GM04504 (cell line): Measurements from ENCODE around the gene MSRB1.
"Not testable (repeated sequence)": the region's sequence is repeated elsewhere in the genome, so short reads cannot be mapped to it uniquely, and the experiment has no call there.

Experiments used
- DNase-seq: peaks from one replicate; pipeline ENCODE4 v3.0.0-alpha.2; 2012; ENCODE audit warnings: low read depth

Gene MSRB1

DNA sequence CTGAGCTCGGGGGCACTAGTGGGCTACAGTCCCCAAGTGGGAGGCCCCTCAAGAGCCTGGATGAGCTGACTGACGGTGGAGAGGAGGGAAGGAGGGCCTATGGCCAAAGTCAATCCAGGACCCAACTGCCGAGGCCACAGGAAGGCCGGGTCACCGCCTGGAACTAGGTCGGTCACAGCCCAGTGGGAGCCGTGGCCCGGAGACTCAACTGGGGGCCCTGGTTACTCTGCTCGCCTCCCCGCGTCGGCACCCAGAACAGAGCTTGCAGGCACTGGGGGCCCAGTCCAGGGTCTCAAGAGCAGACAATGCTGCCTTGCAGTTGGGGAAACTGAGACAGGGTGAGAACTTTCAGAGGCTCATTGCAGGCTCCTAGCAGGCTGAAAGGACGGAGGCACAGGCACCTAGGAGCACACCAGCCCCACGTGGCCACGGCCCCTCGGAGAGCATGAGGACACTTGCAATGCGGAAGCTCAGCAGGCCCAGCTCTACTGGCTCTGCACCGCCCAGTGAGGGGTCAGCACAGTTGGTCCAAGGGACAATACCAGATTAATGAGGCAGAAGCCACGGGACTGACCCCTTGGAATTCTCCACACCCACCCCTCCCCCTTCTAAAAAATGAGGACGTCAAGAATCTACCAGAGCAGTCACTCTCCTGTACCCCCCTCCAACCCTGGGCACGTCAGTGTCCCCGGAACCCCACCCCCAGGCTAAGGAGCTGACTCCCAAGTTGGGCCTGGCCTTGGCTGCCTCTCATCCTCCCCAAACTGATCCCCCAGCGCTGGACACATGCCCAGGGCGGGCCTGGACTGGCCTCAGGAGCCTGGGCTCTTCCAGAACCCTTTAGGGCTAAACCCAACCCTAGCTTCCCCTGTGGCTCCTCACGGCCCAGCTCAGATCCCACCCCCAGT, 27.0 kb downstream of the MSRB1 start:
- DNase-seq = no peak

- no peak for DNase-seq
These were observed 28.0 kb downstream of the MSRB1 start for GRCh38 chr16:1914988-1915387.

DNA sequence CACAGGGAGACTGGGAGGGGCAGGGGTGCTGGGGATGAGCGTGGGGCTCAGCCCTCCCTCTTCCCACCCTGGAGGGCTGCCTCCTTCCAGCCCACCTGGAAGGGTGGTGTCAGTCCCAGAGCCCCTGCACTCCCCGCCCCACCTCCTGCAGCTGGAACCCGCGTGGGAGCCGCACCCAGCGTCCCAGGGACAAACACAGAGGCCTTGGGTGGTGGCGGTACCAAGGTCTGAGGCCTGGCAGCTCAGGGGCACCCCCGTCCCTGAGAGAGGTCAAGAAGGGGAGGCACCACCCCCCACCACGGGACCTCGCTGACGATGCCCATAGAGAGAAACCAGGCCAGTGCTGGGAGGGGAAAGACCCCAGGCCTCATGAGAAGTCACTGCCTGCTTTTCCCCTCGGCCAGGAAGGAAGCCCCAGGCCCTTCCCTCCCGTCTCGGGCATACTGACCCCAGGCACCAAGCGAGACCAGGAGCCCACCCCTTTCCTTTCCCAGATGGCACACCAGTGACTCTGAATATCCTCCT, 28.9 kb downstream of the MSRB1 start:
- DNase-seq = no peak

- no peak for DNase-seq
These were observed 29.5 kb downstream of the MSRB1 start for GRCh38 chr16:1913327-1914083.

DNA sequence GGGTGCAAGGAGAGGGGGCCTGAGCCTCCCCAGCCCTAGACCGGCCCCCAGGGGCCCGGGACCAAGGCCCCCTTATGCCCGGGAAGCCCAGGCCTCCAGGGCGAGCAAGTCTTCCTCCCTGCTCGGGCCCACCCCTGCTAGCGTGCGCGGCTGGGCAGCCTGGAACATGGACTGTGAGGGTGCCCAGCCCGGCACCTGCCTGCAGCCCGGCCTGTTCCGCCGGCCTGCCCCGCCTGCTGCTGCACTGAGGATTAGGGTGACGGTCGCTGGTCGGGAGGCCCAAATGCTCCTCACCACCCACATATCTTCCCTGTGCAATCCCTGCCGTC, 30.8 kb downstream of the MSRB1 start:
- no peak for DNase-seq

DNA sequence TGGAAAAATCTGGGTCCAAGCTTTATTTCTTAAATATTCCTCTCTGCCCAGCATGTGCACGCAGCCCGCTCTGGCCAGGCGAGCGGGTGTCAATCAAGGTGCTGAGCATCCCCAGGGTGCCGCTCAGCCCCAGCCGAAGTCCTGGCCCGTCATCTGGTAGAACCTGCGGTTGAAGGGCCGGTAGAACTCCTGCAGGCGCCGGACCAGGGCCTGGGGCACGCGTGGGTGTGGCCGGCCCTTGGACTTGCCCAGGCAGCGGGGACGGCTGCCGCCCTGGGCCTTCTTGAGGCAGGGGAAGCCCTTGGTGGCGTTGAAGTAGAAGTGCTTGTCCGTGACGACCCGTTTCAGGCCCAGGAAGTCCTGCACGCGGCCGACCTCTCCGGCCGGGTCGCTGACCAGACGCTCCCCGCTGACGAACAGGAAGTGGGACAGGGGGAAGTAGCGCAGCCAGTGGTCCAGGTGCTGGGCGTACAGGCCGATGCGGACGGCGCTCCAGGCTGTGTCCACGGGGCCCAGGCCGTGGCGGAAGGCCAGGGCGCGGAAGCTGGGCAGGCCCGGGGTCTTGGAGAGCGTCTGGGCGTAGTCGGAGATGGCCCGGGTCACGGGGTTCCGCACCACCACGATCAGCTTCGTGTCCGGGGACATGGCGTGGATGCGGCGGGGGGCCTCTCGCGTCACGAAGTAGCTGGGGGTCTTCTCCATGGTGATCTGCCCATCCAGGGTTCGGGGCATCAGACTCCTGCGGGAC, 31.4 kb downstream of the MSRB1 start:
- DNase-seq = no peak

DNA sequence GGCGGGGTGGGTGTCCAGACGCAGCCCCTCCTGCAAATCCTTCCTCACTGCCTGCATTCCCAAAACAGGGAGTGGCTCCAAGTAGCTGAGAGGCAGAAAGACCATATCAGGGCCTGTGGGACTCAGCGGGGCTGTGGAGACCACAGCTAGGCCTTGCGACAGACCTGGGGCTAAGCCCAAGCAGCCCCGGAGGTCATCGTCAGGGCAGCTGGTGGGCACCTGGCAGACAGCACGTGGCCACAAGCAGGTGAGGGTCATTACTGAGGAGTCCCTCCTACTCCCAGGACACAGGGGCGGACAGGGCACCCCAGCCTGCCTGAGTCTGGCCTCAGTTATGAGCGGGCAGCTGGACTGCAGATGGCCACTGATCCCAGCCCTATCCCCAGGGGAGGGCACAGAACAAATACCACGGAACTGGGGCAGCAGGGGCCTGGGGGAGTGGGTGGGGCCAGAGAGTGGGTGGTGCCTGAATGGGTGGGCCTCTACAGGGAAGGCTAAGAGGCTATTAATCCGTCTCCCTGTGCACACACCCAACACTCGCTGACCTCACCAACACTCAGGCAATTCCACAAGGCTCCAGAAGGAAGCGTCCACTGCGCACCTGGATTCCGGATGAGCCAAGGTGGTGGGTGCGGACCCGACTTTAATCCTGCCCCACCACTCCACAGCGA, 33.3 kb downstream of the MSRB1 start:
- no peak for DNase-seq

DNA sequence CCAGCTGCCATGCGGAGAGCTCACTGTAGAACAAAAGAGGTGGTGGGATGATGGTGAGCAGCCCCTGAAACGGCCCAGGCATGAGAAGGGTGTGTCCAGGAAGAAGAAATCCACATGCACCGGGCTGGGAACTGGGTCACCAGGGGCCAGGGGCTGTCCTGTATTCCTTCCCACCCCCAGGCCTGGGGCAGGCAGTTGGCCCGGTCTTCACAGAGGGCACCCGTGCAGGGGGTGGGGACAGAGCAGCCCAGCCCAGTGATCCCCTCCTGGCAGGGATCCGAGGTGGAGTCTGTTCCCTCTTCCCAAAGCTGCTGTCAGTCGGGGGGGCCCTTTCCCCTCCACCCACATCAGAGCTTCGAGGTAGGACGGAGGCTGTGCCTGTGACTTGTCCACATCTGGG, 34.0 kb downstream of the MSRB1 start:
- DNase-seq = no peak

GRCh38 chr16:1908184-1908583, 34.8 kb downstream of the MSRB1 start:
- no peak for DNase-seq

DNA sequence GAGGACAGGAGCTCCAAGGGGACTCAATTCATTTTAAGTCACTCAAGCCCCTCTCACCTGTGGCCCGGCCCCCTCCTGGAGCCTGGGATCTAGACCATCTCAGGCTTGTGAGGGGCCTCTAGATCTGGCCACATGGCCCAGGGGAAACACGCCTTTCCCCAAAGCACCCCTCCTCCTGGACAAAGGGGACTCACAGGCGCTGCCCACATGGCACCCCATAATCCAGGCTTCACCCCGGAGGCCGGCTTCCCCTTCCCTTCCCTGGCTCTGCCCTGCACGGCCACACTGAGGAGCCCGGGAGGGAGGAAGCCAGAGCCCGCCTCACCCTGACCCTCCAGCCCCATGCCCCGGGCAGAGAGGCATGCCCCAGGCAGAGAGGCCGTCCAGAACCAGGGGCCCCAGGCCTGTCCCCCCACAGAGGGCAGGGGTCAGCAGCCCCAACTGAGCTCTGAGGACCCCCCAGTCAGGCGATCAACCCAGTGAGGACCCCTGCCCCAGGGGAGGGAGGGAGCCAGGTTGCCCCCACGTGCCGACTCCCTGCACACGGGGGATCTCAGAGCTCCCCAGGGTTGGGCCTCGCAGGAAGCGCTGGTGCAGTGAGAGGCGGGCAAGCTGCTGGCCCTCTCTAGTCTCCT, 35.7 kb downstream of the MSRB1 start:
- DNase-seq = no peak

GRCh38 chr16:1906846-1907165, 36.2 kb downstream of the MSRB1 start:
- DNase-seq = no peak

DNA sequence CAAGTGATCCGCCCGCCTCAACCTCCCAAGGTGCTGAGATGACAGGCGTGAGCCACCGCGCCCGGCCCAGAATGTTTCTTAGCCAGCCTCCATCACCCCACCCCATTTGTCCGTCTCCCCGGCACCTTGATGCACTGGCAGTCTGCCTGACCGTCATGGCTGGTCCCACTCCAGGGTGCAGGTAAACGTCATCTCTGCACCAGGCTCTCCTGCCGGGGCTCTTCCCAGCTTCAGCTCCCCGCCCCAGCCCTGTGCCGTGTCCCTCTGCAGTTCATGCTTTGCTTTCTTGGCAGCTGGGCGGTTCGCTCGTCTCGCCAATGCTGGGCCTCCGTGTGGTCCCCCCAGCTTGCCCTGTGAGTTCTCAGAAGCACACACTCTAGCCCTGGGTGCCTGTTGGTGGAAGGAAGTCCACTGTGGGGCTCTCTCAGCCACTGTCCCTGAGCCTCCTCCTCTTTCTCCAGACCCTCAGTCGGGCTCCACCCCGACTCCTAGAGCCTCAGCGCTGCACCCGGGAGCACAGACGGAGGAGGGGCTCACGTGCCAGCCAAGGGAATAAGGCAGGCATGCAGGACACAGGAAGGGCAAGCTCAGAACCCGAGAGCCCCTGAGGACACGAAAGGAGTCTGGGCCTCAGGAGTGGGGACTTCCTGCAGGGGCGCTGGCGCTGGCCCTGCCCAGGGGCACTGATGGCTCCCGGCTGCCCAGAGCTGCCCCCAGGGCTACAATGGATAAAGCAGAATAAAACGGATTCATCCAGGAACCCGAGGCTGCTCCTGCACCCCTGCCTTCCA, 36.7 kb downstream of the MSRB1 start:
- DNase-seq = no peak

GRCh38 chr16:1903845-1904840, 38.9 kb downstream of the MSRB1 start:
- no peak for DNase-seq

DNA sequence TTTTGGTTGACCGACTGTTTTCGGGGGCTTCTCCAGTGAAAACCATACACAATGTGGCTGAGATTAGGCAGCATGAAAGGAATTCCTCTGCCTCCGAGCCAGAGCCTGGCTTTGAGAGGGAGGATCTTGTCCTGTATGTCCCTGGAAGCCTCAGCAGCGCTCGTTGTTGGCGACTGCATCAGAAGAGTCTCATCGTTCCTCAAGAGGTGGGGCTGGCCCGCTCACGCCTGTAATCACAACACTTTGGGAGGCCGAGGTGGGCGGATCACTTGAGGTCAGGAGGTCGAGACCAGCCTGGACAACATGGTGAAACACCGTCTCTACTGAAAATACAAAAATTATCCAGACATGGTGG, 39.8 kb downstream of the MSRB1 start:
- no peak for DNase-seq

DNA sequence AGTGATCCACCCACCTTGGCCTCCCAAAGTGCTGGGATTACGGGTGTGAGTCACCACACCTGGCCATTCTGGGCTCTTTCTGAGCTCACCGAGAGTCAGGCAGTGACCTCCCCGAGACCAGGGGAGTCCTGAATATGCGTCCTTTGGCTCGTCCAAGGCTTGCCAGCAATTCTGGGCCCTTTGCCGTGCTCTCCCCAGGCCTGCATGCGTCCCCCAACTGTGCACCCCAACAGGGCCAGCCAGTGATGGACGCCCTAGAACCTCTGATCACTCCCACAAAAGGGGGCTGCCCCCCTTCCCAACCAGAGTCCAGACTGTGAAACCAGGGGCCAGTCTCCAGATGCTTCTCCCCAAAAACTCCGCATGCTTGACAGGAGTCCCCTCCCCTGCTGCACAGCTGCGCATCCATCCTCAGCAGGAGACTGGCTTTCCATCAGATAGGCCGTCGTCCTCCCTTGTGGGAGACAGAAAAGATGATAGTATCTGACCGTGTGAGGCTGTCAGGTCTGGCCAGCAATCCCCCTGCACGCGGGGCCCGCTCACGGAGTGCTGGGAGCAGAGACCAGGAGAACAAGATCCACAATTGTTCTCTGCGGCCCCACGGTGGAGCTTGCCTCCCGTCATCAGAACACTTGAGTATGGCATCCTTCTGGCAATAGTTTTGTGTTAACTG, 40.3 kb downstream of the MSRB1 start:
- no peak for DNase-seq

- no peak for DNase-seq
These were observed 42.6 kb downstream of the MSRB1 start for GRCh38 chr16:1900452-1900774.

DNA sequence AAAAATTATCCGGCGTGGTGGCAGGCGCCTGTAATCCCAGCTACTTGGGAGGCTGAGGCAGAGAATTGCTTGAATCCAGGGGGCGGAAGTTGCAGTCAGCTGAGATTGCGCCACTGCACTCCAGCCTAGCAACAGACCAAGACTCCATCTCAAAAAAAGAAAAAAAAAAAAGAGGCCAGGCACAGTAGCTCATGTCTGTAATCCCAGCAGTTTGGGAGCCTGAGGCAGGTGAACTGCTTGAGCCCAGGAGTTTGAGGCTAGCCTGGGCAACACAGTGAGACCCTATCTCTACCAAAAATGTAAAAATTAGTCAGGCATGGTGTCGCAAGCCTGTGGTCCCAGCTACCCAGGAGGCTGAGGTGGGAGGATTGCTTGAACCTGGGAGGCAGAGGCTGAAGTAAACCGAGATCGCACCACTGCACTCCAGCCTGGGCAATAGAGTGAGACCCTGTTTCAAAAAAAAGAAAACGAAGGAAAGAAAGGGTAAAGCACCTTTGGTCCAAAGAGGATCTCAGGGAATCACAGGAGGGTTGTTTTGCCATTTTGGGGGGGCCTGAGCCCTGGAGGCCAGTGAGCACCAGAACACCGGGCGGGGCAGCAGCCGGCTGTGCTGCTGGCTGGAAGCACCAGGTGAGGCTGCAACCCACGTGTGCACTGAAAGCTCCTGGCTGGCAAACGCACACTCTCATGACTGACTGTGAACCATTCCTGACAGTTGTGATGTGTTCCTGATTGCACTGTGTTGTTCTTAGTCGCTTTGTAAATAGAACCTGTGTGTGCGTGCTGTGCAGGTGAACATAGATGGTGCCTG, 43.2 kb downstream of the MSRB1 start:
- DNase-seq = no peak

GRCh38 chr16:1897692-1898091, 45.3 kb downstream of the MSRB1 start:
- DNase-seq = not testable (repeated sequence)
